ENCODE results near the gene CDKAL1.
"Not testable (repeated sequence)": the region's sequence is repeated elsewhere in the genome, so short reads cannot be mapped to it uniquely, and the experiment has no call there.

Gene CDKAL1

DNA sequence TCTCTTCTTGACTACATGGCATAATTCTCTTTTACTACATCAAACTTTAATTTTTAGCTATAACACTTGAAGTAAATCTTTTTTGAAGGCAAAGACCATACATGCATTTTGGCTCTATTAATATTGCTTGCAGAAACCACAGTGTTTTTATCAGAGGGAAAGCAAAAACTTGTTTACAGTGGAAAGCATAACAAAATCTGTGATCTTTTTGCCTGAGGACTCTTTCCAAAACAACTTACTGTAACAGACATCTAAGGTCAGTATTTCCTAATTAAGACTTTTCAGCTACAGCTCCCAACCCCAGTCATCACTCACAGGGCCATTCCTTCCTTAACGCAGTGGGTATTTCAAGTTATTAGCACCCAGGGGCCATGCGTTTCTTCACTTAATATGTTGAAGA lies 274.7 kb downstream of the CDKAL1 start:
- no peak for DNase-seq

DNA sequence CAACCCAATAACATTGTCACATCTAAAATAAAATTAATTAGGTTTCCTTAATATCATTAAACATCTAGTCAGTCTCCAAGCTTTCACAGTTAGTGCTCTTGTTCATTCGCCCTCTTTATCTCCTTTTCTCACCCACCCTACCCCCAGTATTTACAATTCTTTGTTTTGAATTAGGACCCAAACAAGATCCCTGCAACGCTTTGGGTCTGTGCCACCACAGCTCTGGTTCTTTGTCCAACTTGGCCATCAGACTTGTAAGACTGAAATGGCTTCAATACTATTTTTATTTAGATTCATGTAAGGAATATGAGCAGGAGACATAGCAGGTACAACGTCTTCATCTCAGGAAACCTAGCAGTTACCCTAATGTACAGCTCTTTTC lies 276.5 kb downstream of the CDKAL1 start:
- DNase-seq, result no peak

DNA sequence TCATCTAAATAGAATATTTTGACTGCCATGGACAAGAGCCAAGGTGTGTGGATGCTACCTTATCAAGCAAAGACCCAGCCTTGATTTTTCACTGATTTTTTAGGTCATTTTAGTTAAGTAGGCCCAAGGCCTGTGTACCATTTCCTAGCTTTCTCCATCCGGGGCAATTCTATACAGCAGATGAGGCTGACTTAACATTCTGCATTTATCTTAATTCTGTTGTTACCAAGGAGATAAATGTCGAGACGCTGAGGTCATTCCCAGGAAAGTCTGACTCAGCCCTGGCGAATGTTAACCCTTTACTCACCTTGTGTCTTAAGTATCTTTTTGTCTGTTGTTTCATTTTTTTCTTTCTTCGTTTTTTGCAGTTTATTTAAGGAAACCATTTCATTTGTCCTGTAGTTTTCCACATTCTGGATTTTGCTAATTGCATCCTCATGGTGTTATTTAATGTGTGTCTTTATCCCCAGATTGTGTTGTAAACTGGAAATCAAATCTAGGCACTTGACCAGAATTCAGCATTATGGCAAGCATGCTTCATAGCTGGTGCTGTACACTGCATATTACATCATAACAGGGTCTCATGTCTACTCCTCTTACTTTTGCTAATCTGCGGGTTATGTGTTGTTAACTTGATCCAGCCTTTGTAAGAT lies 277.0 kb downstream of the CDKAL1 start:
- DNase-seq, result no peak

DNA sequence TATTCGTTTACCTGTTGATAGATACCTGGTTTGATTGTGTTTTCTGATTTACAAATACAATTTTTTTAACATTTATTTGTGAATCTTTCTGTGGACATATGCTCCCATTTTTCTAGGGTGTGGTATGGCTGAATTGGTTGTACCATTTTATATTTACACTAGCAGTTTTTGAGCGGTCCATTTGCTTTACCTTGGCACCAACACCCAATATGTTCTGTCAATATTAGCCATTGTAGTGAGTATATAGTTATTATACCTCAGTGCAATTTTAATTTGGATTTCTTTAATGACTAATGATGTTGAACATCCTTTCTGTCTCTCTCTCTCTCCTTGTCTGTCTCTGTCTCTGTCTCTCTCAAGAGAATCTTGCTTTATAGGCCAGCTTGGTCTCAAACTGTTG lies 278.5 kb downstream of the CDKAL1 start:
- no peak for DNase-seq

DNA sequence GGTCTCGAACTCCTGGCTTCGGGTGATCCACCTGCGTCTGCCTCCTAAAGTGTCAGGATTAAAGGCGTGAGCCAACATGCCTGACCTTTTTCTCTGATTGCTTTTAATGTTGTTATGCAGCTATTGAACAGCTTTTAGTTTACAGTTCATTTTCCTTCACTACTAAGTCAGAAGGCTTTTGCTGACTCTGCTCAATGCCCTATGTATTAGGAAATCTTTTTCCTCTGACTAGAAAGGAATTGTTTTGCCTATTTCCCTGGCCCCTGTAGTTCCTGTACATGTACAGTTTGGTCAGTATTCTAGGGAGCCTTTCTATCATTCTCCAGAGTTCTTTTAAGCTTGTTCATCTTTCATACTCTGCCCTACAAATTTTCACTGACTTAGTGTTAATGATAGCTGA lies 280.2 kb downstream of the CDKAL1 start:
- DNase-seq, result no peak

DNA sequence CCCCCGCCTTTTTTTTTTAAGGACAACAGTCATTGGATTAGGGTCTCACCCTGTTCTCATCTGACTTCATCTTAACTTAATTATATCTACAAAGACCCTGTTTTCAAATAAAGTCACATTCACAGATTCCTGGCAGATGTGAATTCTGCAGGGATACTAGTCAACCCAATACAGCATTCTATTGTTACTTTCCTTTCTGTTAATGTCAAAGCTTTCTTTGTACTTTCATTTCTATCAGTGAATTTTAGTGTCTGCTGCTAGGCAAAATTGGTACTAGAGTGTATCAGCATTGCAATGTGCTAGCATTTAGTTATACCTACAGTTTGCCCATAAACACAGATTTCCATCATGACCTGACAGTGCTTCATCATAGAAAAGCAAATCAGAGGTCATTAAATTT lies 281.9 kb downstream of the CDKAL1 start:
- no peak for DNase-seq

DNA sequence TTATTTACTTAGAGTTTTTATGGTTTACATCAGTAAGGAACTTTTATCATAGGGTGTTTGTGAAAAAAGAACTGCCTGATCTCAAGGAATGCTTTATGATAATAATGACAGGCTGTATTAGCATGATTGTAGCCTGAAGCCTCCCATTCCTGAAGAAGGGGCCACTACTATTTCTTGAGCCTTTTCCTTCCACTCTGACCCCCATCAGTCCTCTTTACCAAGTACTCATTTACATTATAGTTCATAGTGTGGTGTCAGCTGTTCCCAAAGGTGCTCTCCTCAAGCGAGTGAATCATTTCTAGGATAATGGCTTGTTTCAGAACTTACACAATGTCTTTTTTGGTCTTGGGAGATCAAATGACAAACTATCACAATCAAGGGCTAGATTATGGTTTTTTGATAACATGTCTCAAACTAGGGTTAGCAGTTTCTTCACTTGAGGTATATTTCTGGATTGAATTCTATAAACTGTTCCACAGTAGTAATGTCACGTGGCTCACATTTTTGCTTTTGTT lies 283.6 kb downstream of the CDKAL1 start:
- DNase-seq, result no peak

DNA sequence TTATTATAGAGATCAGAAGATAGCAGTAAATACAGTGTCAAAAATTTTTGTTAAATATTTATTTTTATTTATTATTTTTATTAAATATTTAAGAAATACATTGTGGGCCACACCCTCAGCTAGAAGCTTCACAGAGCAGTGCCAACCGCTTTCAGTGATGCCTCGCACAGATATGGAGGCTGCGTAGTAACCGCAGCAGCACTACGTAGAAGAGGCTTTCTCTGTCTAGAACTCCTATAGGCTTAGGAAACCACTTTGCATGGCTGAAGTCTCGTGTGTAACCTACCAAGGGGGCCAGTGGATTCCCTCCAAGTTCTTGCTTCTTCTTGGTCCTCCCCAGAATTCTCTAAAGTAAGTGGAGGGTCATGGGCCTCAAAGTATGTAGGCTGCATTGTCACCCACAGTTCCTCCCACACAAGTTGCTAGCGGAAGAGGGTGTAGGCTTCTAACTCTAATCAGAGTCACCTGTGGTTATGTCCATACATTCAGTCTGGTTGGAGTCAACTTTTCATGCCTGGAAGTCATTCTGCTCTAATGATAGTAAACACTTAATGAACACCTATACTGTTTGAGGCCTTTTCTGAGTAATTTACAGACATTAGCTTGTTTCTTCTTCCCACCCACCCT lies 285.6 kb downstream of the CDKAL1 start:
- DNase-seq, result no peak

DNA sequence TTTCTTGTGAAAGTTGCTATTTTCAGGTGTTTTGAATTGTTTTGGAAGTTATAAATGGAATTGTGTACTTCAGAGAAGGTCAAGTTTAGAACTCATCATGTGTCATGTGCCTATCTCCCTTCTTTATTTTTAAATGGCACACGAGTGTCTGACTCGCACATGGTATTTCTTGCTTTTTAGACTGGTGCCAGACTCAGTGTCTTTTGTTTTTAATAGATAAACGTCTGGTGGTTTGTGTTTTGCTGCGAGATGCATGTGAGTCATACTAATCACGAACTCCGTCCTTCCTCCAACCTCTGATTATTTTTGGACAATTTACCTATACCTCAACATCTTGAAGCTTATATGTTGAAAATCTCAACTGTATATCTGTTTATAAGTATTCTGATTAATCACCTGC lies 292.1 kb downstream of the CDKAL1 start:
- no peak for DNase-seq

DNA sequence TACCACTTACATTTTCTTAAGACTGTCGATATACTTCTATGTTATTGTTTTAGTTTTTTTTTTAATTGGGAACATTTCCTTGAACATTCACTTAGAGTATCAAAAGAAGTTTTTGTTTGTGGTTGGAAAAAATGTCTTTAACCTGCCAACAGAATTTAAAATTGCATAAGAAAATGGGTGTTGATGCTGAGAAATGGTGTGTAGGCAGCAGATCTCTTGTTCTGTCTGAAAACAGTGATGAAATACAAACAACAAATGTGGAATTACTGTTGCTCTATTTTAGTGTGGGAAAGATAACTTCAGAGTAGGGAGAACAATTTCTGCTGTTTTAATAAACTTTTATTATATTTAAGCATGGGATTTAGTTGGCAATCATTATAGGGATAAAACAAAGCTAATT lies 293.5 kb downstream of the CDKAL1 start:
- no peak for DNase-seq

DNA sequence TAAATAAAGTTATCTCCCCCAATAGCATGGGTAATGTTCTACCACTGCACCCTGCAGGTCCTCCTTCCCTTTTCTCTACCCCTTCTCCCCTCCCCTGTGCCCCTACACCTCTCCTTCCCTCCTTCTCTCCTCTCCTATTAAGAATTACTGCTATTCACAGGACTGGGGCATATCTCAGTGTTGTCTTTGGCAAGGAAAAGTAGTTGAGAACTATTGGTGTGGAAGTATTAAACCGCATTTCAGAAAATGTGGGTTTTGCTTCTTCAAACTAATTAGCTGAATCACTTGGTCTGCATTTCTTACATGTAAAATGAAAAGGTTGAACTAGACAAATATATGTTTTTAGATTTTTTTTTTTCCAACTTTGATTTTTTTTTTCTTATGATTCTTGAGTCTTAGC lies 296.3 kb downstream of the CDKAL1 start:
- DNase-seq, result no peak

DNA sequence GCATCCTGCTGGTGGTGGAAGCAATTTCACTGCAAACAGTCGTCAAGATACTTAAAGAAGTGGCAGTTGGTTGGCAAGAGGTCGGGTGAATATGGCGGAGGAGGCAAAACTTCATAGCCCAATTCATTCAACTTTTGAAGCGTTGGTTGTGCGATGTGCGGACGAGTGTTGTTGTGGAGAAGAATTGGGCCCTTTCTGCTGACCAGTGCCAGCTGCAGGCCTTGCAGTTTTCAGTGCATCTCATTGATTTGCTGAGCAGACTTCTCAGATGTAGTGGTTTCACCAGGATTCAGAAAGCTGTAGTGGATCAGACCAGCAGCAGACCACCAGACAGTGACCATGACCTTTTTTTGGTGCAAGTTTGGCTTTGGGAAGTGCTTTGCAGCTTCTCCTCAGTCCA lies 297.0 kb downstream of the CDKAL1 start:
- DNase-seq, result not testable (repeated sequence)

DNA sequence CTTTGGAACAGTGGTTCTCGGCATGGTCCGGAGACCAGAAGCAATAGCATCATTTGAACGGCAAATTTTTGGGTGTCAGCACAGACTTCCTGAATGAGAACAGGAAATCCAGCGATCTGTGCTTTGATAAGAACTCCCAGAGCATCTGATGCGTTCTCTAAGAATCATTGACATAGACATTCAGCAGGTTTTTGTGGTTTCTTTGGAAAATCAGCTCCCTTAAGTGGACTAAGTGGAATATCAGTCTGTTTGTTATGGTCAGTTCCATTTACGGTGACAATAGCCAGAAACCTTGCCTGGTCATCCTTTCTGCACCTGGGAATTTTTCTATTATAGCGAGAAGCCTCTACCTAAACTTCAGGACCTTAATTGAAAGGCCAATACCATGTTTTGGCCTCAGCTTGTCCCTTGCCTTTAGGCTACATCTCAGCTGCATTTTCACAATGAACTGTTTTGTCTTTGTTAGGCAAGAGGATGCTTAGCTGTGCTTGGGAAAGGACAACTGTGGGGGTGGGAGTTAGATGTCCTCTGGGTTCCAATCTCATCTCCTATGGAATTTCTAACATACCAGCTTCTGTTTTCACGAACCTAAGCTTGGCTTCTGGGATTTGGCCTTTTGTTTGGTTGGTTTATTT lies 299.7 kb downstream of the CDKAL1 start:
- no peak for DNase-seq

DNA sequence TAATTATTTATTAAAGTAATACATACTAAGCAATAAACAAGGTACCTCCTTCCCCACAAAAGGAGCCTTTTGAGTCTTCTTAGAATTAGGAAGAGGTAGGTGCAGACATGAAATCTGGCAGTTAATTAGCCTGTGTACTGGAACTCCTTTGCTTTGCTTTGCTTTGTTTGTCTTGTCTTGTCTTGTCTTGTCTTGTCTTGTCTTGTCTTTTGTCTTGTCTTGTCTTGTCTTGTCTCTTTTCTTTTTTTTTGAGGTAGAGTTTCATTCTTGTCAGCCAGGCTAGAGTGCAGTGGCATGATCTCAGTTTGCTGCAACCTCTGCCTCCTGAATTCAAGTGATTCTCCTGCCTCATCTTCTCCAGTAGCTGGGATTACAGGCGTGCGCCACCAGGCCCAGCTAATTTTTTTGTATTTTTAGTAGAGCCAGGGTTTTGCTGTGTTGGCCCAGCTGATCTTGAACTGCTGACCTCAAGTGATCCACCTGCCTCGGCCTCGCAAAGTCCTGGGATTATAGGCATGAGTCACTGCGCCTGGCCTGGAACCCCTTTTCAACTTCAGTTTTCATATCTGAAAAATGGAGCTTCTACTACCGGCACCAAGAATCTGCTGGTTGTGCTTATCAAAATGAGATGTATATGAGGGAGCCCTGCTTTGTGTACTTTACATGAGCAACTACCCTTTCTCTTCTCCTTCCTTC lies 301.2 kb downstream of the CDKAL1 start:
- DNase-seq, result no peak

DNA sequence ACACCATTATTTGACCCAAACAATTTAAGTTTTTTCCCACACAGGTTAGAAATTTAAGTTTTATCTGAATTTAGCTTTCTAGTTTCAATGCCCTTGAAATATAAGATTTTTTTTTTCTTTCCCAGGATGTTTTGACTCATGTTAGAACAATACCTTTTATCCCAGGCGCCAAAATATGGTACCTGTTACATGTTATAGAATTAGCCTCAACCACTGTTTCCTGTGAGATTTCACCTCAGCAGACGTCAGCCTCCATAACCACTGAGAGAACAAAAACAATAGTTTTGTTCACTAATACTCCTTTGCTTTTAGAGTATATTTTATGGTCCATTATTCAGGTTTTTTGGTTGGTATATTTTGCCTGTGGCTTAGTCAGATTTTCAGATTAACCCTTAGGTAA lies 302.9 kb downstream of the CDKAL1 start:
- no peak for DNase-seq

DNA sequence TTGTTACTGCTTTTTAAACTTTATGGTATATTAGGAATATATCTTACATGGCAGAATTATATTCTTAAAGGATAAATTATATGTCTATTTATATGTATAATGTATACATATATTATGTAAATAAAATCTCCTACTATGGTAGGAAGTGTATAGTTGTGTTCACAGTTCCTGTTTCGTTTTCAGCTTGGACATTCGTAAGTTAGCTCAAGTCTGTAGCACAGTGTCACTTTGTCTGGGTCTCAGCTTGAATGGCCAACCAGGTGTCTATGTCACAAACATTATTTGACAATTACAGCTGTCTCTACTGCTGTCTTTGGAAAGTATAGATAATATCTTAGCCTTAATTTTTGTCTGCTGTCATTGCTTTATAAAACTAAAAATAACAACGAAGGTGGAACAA lies 303.9 kb downstream of the CDKAL1 start:
- DNase-seq, result no peak

DNA sequence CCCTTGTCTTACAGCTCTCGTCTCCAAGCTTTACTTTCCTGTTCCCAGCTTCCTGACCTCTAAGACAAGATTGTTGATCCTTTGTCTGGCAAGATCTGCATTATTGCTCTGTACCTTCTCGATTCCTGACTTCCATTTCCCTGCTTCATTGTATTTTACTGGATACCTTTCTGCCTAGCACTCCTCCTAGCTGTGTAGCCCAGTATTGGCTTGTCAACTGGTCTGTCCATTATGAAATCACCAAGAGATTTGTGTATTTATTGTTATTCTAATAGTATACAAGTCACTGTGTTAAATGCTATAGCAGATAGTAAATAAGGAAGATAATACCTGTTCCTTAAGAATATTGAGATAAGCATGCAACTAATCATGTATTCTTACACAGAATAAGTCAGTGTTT lies 305.4 kb downstream of the CDKAL1 start:
- no peak for DNase-seq

DNA sequence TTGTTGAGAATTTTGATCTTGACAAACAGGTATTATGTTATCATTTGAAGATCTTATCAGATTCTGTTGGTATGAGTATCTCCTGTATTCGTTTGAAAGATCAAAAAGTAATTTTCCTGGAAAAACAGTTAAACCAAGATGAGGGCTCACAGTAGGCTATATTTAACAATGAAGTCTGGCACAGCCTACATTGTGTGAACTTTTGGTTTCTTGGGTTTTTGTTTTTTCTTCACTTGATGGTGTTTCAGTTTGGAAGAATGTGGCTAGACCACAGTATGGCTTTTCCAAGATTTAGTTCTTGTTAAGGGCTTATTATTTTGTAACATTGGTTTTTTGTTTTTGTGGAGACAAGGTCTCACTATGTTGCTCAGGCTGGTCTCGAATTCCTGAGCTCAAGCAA lies 306.4 kb downstream of the CDKAL1 start:
- DNase-seq, result no peak

DNA sequence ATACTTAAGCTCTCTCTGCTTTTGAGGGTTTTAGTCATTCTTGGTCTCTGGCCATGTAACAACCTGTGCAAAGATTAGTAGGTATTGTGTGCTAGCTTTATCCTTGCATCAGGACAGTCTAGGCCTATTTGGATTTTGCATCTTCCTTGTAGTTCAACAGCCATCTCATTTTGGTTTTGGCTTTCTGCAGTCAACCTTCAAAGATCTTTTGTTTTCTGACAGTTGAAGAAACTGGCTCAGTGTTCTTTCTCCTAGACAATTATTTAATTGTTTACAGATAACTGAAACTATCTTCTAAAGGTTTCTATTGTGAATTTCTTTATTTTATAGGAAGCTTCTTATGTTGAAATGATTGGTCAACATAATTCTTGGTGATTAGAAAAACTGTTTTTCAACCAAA lies 307.5 kb downstream of the CDKAL1 start:
- no peak for DNase-seq

DNA sequence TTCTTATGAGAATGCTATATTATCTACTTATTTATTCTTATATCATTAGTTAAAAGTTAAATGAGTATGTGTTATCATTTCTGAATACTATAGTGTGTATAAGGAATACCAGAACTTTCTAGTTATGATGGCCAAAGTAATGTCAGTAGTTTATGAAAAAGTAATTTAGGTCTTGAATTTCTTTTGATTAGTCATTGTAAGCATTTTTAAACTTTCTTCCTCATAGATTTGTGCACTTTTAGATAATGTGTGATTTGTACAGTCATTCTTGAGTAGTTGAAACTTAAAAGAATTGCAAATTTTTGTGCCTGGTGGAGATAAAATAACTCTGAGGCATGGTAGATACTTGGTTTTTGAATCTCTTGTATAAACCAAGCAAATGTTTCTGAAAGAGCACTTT lies 311.3 kb downstream of the CDKAL1 start:
- DNase-seq, result no peak

DNA sequence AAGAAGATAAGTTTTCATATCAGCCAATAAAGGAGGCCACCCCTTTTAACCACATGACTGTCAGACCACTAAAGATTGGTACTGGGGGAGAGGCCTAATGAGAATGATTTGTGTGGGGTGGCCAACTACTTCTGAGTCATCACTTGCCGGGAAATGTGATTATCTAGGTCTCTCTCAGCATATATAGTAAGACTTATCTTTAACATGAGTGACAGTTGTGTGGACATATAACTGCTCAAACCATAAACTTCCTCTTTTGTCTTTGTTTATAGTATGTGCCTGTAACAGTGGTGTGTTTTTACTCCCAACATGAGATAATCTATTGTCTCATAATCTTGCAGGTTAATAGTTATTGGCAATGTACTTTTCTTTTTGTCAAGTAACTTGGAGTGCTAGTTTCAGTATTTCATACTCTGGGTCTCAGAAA lies 312.4 kb downstream of the CDKAL1 start:
- peak; percentile 9 for DNase-seq

DNA sequence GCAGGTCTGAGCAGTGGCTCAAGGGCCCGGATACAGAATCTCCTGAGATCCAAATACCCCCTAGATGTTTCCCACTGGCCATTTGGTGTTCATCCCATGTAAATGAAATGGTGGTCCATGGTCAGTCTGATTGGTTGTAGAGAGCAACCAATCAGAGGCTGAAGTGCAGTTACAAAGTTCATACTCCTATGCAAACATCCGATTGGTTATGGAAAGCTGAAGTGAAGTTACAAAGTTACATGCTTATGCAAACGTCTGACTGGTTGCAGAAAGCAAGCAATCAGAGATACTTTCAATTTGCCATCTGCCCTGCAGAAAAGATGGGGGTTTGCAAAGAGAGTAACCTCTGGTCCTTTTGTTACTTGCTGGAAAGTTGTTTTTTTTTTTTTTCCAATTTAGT lies 313.6 kb downstream of the CDKAL1 start:
- DNase-seq, result no peak

DNA sequence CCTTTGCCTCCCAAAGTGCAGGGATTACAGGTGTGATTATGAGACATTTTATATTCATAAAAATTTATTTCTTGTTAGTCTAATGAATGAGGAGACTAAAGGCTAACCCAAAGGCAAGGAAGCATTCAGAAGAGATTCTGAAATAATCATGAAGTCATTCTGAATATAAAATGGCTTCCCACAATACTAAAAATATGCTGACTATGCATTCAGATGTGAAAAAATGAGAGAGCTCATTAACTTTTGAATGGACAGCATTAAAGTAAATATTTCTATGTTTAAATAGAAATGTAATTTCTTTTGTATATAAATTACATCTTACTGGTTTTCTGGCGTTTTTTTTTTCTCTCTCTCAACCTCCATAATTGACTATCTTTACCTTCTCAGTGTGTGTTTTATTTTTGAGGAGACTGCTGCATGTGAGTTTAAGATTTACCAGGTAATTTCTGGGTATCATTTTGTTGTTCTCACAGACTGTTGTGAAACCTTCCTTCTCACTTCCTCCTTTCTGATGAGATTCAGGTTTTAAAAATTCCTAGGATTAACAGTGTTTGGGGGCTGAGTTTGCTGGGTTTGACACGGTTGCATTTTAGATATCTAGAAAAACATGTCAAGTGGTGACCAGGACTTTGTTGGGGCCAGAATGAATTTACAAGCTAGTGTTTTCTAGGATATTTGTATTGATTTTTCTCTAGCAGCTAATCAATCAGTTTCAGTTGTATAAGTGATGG lies 316.6 kb downstream of the CDKAL1 start:
- DNase-seq, result no peak
